ENCODE results near the gene KCNJ11. TPM values are rescaled to one million over a fixed set of nuclear protein-coding genes. Genes with fewer than 3 reads are reported as not detected.

The KCNJ11 gene
- total RNA-seq, 1 donor from 2014 or later = 1.2 TPM

- no peak for TF ChIP-seq CTCF (IDR thresholded peaks at IDR 0.05; ENCODE audit: partially characterized antibody, unreplicated experiment)
- H3K27me3 Mint-ChIP-seq (ENCODE audit: unreplicated experiment) = peaks cover 7% of the 10 kb centered on the region
- H3K4me1 Mint-ChIP-seq (ENCODE audit: low read depth, unreplicated experiment) = peaks cover 13% of the 10 kb centered on the region
- DNase-seq = no peak
- H3K4me3 Mint-ChIP-seq (ENCODE audit: unreplicated experiment) = no peak overlapping the region
- H3K9me3 Mint-ChIP-seq (ENCODE audit: unreplicated experiment) = peaks cover 5% of the 10 kb centered on the region
- no peaks in the 10 kb centered on the region for H3K36me3 Mint-ChIP-seq (ENCODE audit: unreplicated experiment)
- no peak overlapping the region for H3K27ac Mint-ChIP-seq (ENCODE audit: unreplicated experiment)
Measured at GRCh38 chr11:17406082-17406817, 17.8 kb upstream of the KCNJ11 start.

GRCh38 chr11:17405232-17406005 is 17.0 kb upstream of the KCNJ11 start:
- peak; percentile 61 for DNase-seq
- Mint-ChIP-seq H3K27ac (ENCODE audit: unreplicated experiment) (no peak overlapping the region), H3K27me3 (ENCODE audit: unreplicated experiment) (peaks cover 7% of the 10 kb centered on the region), H3K4me1 (ENCODE audit: low read depth, unreplicated experiment) (peaks cover 13% of the 10 kb centered on the region), H3K36me3 (ENCODE audit: unreplicated experiment) (no peaks in the 10 kb centered on the region), H3K4me3 (ENCODE audit: unreplicated experiment) (no peak overlapping the region), H3K9me3 (ENCODE audit: unreplicated experiment) (peaks cover 8% of the 10 kb centered on the region)
- TF ChIP-seq CTCF (IDR thresholded peaks at IDR 0.05; ENCODE audit: partially characterized antibody, unreplicated experiment) = no peak

- Mint-ChIP-seq H3K36me3 (ENCODE audit: unreplicated experiment) (no peaks in the 10 kb centered on the region), H3K9me3 (ENCODE audit: unreplicated experiment) (peaks cover 13% of the 10 kb centered on the region), H3K27ac (ENCODE audit: unreplicated experiment) (no peak overlapping the region), H3K4me1 (ENCODE audit: low read depth, unreplicated experiment) (peaks cover 13% of the 10 kb centered on the region), H3K27me3 (ENCODE audit: unreplicated experiment) (peaks cover 5% of the 10 kb centered on the region), H3K4me3 (ENCODE audit: unreplicated experiment) (peak overlapping the region; percentile 43)
- TF ChIP-seq CTCF (IDR thresholded peaks at IDR 0.05; ENCODE audit: partially characterized antibody, unreplicated experiment) = no peak
- DNase-seq = no peak
Measured at GRCh38 chr11:17403980-17404759, 15.7 kb upstream of the KCNJ11 start.

- no peak overlapping the region for H3K4me3 Mint-ChIP-seq (ENCODE audit: unreplicated experiment)
- H3K36me3 Mint-ChIP-seq (ENCODE audit: unreplicated experiment) = no peaks in the 10 kb centered on the region
- H3K9me3 Mint-ChIP-seq (ENCODE audit: unreplicated experiment) = peaks cover 11% of the 10 kb centered on the region
- no peak overlapping the region for H3K27ac Mint-ChIP-seq (ENCODE audit: unreplicated experiment)
- DNase-seq = no peak
- peaks cover 10% of the 10 kb centered on the region for H3K27me3 Mint-ChIP-seq (ENCODE audit: unreplicated experiment)
- no peak for TF ChIP-seq CTCF (IDR thresholded peaks at IDR 0.05; ENCODE audit: partially characterized antibody, unreplicated experiment)
- peaks cover 13% of the 10 kb centered on the region for H3K4me1 Mint-ChIP-seq (ENCODE audit: low read depth, unreplicated experiment)
Measured at GRCh38 chr11:17402486-17402885, 14.0 kb upstream of the KCNJ11 start.

Data from glutamatergic neuron (in vitro differentiated cells).